Measurements from ENCODE around the gene CIB2.

The CIB2 gene

GRCh38 chr15:78148392-78149067 lies 17.3 kb upstream of the CIB2 start (continued):
- TF ChIP-seq ZNF664 (tag by site-specific recombination; IDR thresholded peaks at IDR 0.05), result peak; percentile 64; the same call in 1 of the 2 replicates
- TF ChIP-seq ZNF354C (tag by site-specific recombination; IDR thresholded peaks at IDR 0.05; ENCODE audit: borderline replicate concordance, low read depth), result no peak
- peak; percentile 59 for TF ChIP-seq ZBTB17 (tag by site-specific recombination; IDR thresholded peaks at IDR 0.05)
- no peak for TF ChIP-seq ZNF18 (tag by site-specific recombination; IDR thresholded peaks at IDR 0.05)
- TF ChIP-seq ZXDB (tag by site-specific recombination; IDR thresholded peaks at IDR 0.05), result peak; percentile 73; the same call in 1 of the 2 replicates
- TF ChIP-seq ZNF335 (tag by site-specific recombination; conservative IDR thresholded peaks at IDR 0.05), result peak; percentile 89
- TF ChIP-seq ZNF362 (tag by site-specific recombination; IDR thresholded peaks at IDR 0.05), result peak; percentile 99
- no peak for TF ChIP-seq ZNF114 (tag by site-specific recombination; IDR thresholded peaks at IDR 0.05)
- TF ChIP-seq FEZF1 (tag by site-specific recombination; IDR thresholded peaks at IDR 0.05), result no peak
- TF ChIP-seq, protein P1, sequence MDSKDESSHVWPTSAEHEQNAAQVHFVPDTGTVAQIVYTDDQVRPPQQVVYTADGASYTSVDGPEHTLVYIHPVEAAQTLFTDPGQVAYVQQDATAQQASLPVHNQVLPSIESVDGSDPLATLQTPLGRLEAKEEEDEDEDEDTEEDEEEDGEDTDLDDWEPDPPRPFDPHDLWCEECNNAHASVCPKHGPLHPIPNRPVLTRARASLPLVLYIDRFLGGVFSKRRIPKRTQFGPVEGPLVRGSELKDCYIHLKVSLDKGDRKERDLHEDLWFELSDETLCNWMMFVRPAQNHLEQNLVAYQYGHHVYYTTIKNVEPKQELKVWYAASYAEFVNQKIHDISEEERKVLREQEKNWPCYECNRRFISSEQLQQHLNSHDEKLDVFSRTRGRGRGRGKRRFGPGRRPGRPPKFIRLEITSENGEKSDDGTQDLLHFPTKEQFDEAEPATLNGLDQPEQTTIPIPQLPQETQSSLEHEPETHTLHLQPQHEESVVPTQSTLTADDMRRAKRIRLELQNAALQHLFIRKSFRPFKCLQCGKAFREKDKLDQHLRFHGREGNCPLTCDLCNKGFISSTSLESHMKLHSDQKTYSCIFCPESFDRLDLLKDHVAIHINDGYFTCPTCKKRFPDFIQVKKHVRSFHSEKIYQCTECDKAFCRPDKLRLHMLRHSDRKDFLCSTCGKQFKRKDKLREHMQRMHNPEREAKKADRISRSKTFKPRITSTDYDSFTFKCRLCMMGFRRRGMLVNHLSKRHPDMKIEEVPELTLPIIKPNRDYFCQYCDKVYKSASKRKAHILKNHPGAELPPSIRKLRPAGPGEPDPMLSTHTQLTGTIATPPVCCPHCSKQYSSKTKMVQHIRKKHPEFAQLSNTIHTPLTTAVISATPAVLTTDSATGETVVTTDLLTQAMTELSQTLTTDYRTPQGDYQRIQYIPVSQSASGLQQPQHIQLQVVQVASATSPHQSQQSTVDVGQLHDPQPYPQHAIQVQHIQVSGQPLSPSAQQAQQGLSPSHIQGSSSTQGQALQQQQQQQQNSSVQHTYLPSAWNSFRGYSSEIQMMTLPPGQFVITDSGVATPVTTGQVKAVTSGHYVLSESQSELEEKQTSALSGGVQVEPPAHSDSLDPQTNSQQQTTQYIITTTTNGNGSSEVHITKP (tag by site-specific recombination; IDR thresholded peaks at IDR 0.05), result 0 out of 2 replicates have a peak, but pooled peaks have one; percentile 20
- no peak for TF ChIP-seq ZNF561 (tag by site-specific recombination; IDR thresholded peaks at IDR 0.05; ENCODE audit: borderline replicate concordance)
- TF ChIP-seq ZNF239 (tag by site-specific recombination; IDR thresholded peaks at IDR 0.05), result no peak

DNA sequence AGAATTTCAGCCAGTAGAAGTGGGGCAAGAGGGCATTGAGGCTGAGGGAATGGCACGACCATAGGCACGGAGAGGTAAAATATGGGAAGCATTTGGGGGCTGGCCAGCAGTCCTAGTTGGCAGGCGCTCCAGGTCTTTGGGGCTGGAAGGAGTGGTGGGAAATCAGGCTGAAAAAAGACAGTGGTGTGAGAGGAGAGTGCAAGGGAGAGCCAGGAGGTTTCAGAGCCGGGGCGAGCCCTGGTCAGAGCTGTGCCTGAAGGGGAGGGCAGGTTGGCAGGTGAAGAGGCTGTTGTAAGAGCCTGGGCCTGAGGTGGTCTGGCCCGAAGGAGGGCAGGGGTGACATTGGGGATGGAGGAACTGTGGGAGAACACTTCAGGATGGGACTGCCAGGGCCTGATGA lies 16.3 kb upstream of the CIB2 start:
- no peak overlapping the region for H3K4me3 ChIP-seq (ENCODE audit: low read depth, low read length)
- H3K9me3 ChIP-seq (ENCODE audit: control insufficient read depth, insufficient read depth, low read depth, low read length), result no peaks in the 10 kb centered on the region
- TF ChIP-seq ZNF571 (tag by site-specific recombination; IDR thresholded peaks at IDR 0.05) (no peak), ZNF341 (tag by site-specific recombination; IDR thresholded peaks at IDR 0.05; ENCODE audit: low read depth) (peak; percentile 53)
- H3K27ac ChIP-seq (ENCODE audit: extremely low read depth, low read depth, low read length), result no peak overlapping the region
- H3K4me1 ChIP-seq (ENCODE audit: control insufficient read depth, insufficient read depth, low read length), result peaks cover 12% of the 10 kb centered on the region
- ChIA-PET CTCF (interaction anchor here (1.1 to 1.9 kb wide), 3 partner anchors 9 to 17 kb away, joined by 3 to 7 read pairs (median 5); no protein-coding TSS in a partner anchor), POLR2A (interaction anchor here (0.6 kb wide), 1 partner anchor 14 kb away, joined by 4 read pairs; no protein-coding TSS in a partner anchor)
- no peaks in the 10 kb centered on the region; a peak in 1 of 3 replicates for H3K36me3 ChIP-seq (ENCODE audit: control insufficient read depth in 2 of 2, insufficient read depth in 1 of 2, low read length in 2 of 2)

DNA sequence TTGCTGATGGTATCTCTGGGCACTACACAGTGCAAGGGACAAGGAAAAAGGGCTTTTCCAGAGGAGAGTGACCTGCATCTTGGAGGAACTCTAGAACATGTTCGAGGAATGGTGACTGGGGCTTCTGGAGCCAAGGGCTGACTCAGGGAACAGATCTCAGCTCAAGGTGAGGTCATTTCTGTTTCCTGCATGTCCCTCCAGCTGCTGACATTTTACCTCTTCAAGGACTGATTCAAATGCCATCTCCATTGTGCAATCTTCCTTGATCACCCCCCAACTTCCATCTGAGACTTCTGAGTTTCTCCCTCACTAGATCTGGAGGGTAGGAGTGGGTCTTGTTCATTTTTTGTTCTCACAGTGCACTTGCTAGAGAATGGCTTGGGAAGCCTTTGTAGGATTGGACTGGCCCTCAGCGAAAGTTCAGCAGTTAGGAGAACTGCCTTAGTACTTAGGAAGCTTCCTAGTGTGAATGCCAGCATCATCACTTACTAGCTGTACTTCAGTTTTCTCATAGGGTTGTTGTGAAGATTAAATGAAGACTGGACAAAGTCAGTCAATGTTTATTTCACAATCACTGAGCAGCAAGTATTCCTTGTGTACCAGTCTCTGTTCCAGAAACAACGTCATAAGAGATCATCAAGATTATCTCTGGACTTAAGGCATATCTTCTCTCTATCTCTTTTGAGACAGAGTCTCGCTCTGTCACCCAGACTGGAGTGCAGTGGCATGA lies 15.3 kb upstream of the CIB2 start:
- no peaks in the 10 kb centered on the region for H3K9me3 ChIP-seq (ENCODE audit: control insufficient read depth, insufficient read depth, low read depth, low read length)
- TF ChIP-seq ZNF266 (tag by site-specific recombination; IDR thresholded peaks at IDR 0.05; ENCODE audit: low read depth) (no peak), ZNF398 (tag by site-specific recombination; IDR thresholded peaks at IDR 0.05) (peak; percentile 16; the same call in 1 of the 2 replicates), ZBTB48 (tag by site-specific recombination; IDR thresholded peaks at IDR 0.05) (peak; percentile 35; the same call in 1 of the 2 replicates), ZNF10 (tag by site-specific recombination; IDR thresholded peaks at IDR 0.05) (no peak)
- CTCF ChIA-PET, result interaction anchor here (1.0 to 1.1 kb wide), 2 partner anchors 49 to 182 kb away, joined by 3 read pairs; no protein-coding TSS in a partner anchor
- peaks cover 12% of the 10 kb centered on the region for H3K4me1 ChIP-seq (ENCODE audit: control insufficient read depth, insufficient read depth, low read length)
- H3K36me3 ChIP-seq (ENCODE audit: control insufficient read depth in 2 of 2, insufficient read depth in 1 of 2, low read length in 2 of 2), result no peaks in the 10 kb centered on the region; a peak in 1 of 3 replicates
- no peak overlapping the region for H3K27ac ChIP-seq (ENCODE audit: extremely low read depth, low read depth, low read length)
- H3K4me3 ChIP-seq (ENCODE audit: low read depth, low read length), result no peak overlapping the region
- POLR2A ChIA-PET, result no interaction called here
